RWPE2 (cell line): Measurements from ENCODE around the gene SERPINE2.

ENCODE experiments used
- ATAC-seq: fragments of 200-7000 bp; cut with Tn5 transposase; 3 replicates; pipeline ENCODE4 v1.9.1; 2021; ENCODE audit warnings: low read depth
- DNase-seq: peaks from one replicate; pipeline ENCODE4 v3.0.0-alpha.2; 2020; ENCODE audit warnings: low spot score
- H3K27ac ChIP-seq: fragments of 450-650 bp; 2 replicates; pipeline ENCODE4 v1.5.1; 2017; ENCODE audit warnings: mild to moderate bottlenecking; ENCODE audit not compliant: poor library complexity, severe bottlenecking
- H3K27me3 ChIP-seq: fragments of 250-450 bp; sonication (Bioruptor Pico); 2 replicates; pipeline ENCODE4 v1.5.1; 2021; ENCODE audit warnings: mild to moderate bottlenecking, moderate library complexity; ENCODE audit not compliant: insufficient read depth, poor library complexity, severe bottlenecking
- H3K36me3 ChIP-seq: fragments of 250-450 bp; sonication (Bioruptor Pico); 2 replicates; pipeline ENCODE4 v1.5.1; 2020; ENCODE audit warnings: low read depth, mild to moderate bottlenecking, moderate library complexity
- H3K4me1 ChIP-seq: fragments of 250-450 bp; sonication (Bioruptor Pico); 2 replicates; pipeline ENCODE4 v1.5.1; 2021; ENCODE audit warnings: mild to moderate bottlenecking, moderate library complexity; ENCODE audit not compliant: insufficient read depth, poor library complexity, severe bottlenecking
- H3K4me3 ChIP-seq: fragments of 250-450 bp; sonication (Bioruptor Pico); 2 replicates; pipeline ENCODE4 v1.5.1; 2021; ENCODE audit warnings: mild to moderate bottlenecking, moderate library complexity; ENCODE audit not compliant: severe bottlenecking
- H3K9me3 ChIP-seq: fragments of 250-450 bp; sonication (Bioruptor Pico); 2 replicates; pipeline ENCODE4 v1.5.1; 2021; ENCODE audit warnings: mild to moderate bottlenecking, moderate library complexity; ENCODE audit not compliant: severe bottlenecking
- CTCF ChIP-seq: fragments of 450-650 bp; IDR thresholded peaks from one replicate; pipeline ENCODE4 v1.5.1; 2017; ENCODE audit warnings: mild to moderate bottlenecking, moderate library complexity; ENCODE audit not compliant: poor library complexity, severe bottlenecking

The SERPINE2 gene

GRCh38 chr2:224060783-224061482 lies 21.8 kb upstream of the SERPINE2 start:
- Histone ChIP-seq H3K36me3 (no peaks in the 10 kb centered on the region), H3K4me3 (no peak overlapping the region), H3K27me3 (no peaks in the 10 kb centered on the region), H3K9me3 (no peaks in the 10 kb centered on the region), H3K4me1 (no peaks in the 10 kb centered on the region), H3K27ac (no peak overlapping the region)
- no peak for TF ChIP-seq CTCF
- ATAC-seq (no peak), DNase-seq (no peak)

- H3K9me3 ChIP-seq = no peaks in the 10 kb centered on the region
Measured at GRCh38 chr2:224059178-224059577, 20.1 kb upstream of the SERPINE2 start.

GRCh38 chr2:224058048-224058775 lies 19.1 kb upstream of the SERPINE2 start:
- H3K4me3 ChIP-seq = no peak overlapping the region
- DNase-seq = no peak
- no peak for TF ChIP-seq CTCF
- H3K4me1 ChIP-seq = no peaks in the 10 kb centered on the region
- H3K36me3 ChIP-seq = no peaks in the 10 kb centered on the region
- H3K9me3 ChIP-seq = no peaks in the 10 kb centered on the region
- H3K27ac ChIP-seq = no peak overlapping the region
- no peaks in the 10 kb centered on the region for H3K27me3 ChIP-seq
- no peak for ATAC-seq

More at GRCh38 chr2:224059178-224059577, 20.1 kb upstream of the SERPINE2 start:
- H3K36me3 ChIP-seq = no peaks in the 10 kb centered on the region
- H3K4me1 ChIP-seq = no peaks in the 10 kb centered on the region
- H3K27ac ChIP-seq = no peak overlapping the region
- ATAC-seq (no peak), DNase-seq (no peak)
- H3K4me3 ChIP-seq = no peak overlapping the region
- TF ChIP-seq CTCF = no peak
- no peaks in the 10 kb centered on the region for H3K27me3 ChIP-seq

GRCh38 chr2:224056889-224057288 lies 17.8 kb upstream of the SERPINE2 start:
- Histone ChIP-seq H3K36me3 (no peaks in the 10 kb centered on the region), H3K9me3 (no peaks in the 10 kb centered on the region), H3K27me3 (no peaks in the 10 kb centered on the region), H3K4me1 (no peaks in the 10 kb centered on the region), H3K27ac (no peak overlapping the region), H3K4me3 (no peak overlapping the region)
- ATAC-seq (no peak), DNase-seq (no peak)
- no peak for TF ChIP-seq CTCF

GRCh38 chr2:224055101-224055500 lies 16.0 kb upstream of the SERPINE2 start:
- no peak for ATAC-seq
- Histone ChIP-seq H3K4me1 (no peaks in the 10 kb centered on the region), H3K9me3 (no peaks in the 10 kb centered on the region), H3K27ac (no peak overlapping the region), H3K27me3 (no peaks in the 10 kb centered on the region), H3K36me3 (no peaks in the 10 kb centered on the region), H3K4me3 (no peak overlapping the region)
- no peak for TF ChIP-seq CTCF
- no peak for DNase-seq
